ENCODE results near the gene SERINC5. TPM values are rescaled to one million over a fixed set of nuclear protein-coding genes. Genes with fewer than 3 reads are reported as not detected.
A peak's percentile ranks its signal among the peaks of the same experiment; 100 is the strongest.
"Not testable (repeated sequence)": the region's sequence is repeated elsewhere in the genome, so short reads cannot be mapped to it uniquely, and the experiment has no call there.

SERINC5 gene
- total and polyA plus RNA-seq, 2 of the 4 experiments (the other 2 are of a cell fraction), result 5.0 to 8.1 TPM

GRCh38 chr5:80091792-80092192, 164.1 kb downstream of the SERINC5 start:
- H3K27ac ChIP-seq (ENCODE audit: insufficient read depth, low read length); H3K4ac ChIP-seq (ENCODE audit: low read depth, low read length); H4K5ac ChIP-seq (ENCODE audit: low read depth, low read length); H3K56ac ChIP-seq (ENCODE audit: extremely low read depth, insufficient read depth, low read length); H3K9me1 ChIP-seq (ENCODE audit: insufficient read depth, low read length); BruUV-seq (replicated peaks); H3K36me3 ChIP-seq (ENCODE audit: control insufficient read depth, insufficient read depth, low read length); H3K9me3 ChIP-seq (ENCODE audit: control insufficient read depth, insufficient read depth, low read length); H2BK120ac ChIP-seq (ENCODE audit: low read depth, low read length); H3K4me3 ChIP-seq (ENCODE audit: insufficient read depth, low read depth, low read length); POLR2A ChIA-PET (ENCODE audit: unreplicated experiment); H2AK5ac ChIP-seq (ENCODE audit: low read depth, low read length); H3K14ac ChIP-seq (replicated peaks; ENCODE audit: low read depth, low read length); H3K23ac ChIP-seq (ENCODE audit: low read depth, low read length); H3K9ac ChIP-seq (ENCODE audit: low read depth, low read length); H2BK20ac ChIP-seq (ENCODE audit: low read depth, low read length); H2BK5ac ChIP-seq (ENCODE audit: low read depth, low read length, poor library complexity, severe bottlenecking); dilution Hi-C loops (cut with HindIII; ENCODE audit: low sequenced_read_pairs, unreplicated experiment); H3K4me2 ChIP-seq (ENCODE audit: low read depth, low read length); H3K4me1 ChIP-seq (ENCODE audit: control insufficient read depth, insufficient read depth, low read length); H3K18ac ChIP-seq (ENCODE audit: low read depth, low read length); H2AFZ ChIP-seq (replicated peaks; ENCODE audit: low read length, poor library complexity); H2BK15ac ChIP-seq (ENCODE audit: low read depth, low read length); H4K20me1 ChIP-seq (ENCODE audit: insufficient read depth, low read length); H2AK9ac ChIP-seq (replicated peaks; ENCODE audit: low read depth, low read length, poor library complexity); H3K27me3 ChIP-seq (ENCODE audit: control insufficient read depth, insufficient read depth, low read length); H3K79me1 ChIP-seq (ENCODE audit: low read depth in 1 of 2, low read length in 2 of 2); H4K8ac ChIP-seq (ENCODE audit: low read depth in 2 of 2, low read length in 2 of 2); H4K91ac ChIP-seq (ENCODE audit: insufficient read depth, low read depth, low read length): not testable (repeated sequence)
- DNase-seq (peak; percentile 59), ATAC-seq (ENCODE audit: low read depth) (peak; percentile 80)
- intact Hi-C loops (cut with micrococcal nuclease) (loop anchor here (1.0 to 5.0 kb wide), 5 partner anchors 166 to 581 kb away; partner anchors contain the start of genes SERINC5 and ZFYVE16), in situ Hi-C loops (cut with MboI; ENCODE audit: low sequenced_read_pairs) (loop anchor here (10.0 kb wide), 1 partner anchor 583 kb away; no protein-coding TSS in a partner anchor)
- no CpG with 5 or more reads among the region's 15 CpGs for WGBS, 2 experiments (ENCODE audit: extremely low coverage in 2 of 2, insufficient read length in 1 of 2)
- CTCF ChIA-PET, result interaction anchor here (0.6 to 2.6 kb wide), 10 partner anchors 8 to 320 kb away, joined by 3 to 37 read pairs (median 4); no protein-coding TSS in a partner anchor
- TF ChIP-seq, protein P1, sequence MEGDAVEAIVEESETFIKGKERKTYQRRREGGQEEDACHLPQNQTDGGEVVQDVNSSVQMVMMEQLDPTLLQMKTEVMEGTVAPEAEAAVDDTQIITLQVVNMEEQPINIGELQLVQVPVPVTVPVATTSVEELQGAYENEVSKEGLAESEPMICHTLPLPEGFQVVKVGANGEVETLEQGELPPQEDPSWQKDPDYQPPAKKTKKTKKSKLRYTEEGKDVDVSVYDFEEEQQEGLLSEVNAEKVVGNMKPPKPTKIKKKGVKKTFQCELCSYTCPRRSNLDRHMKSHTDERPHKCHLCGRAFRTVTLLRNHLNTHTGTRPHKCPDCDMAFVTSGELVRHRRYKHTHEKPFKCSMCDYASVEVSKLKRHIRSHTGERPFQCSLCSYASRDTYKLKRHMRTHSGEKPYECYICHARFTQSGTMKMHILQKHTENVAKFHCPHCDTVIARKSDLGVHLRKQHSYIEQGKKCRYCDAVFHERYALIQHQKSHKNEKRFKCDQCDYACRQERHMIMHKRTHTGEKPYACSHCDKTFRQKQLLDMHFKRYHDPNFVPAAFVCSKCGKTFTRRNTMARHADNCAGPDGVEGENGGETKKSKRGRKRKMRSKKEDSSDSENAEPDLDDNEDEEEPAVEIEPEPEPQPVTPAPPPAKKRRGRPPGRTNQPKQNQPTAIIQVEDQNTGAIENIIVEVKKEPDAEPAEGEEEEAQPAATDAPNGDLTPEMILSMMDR (conservative IDR thresholded peaks at IDR 0.05; ENCODE audit: low read depth, low read length), result peak; percentile 77
- TF ChIP-seq RAD21 (IDR thresholded peaks at IDR 0.05; ENCODE audit: low read length) (peak; percentile 80), SMC3 (IDR thresholded peaks at IDR 0.05; ENCODE audit: low read depth, low read length) (peak; percentile 87)
